HT-29 (cell line): ENCODE data around the gene PLXNB1. TPM values are rescaled to one million over a fixed set of nuclear protein-coding genes. Genes with fewer than 3 reads are reported as not detected.
"Not testable (repeated sequence)": the region's sequence is repeated elsewhere in the genome, so short reads cannot be mapped to it uniquely, and the experiment has no call there.

Experiments
- DNase-seq: peaks from one replicate; pipeline ENCODE4 v3.0.0-alpha.2; 2015; ENCODE audit warnings: low spot score
- total RNA-seq: library from RNA; depleted of rRNA; stranded (reverse); fragments of >200 nt; shearing (Covaris generic); gene quantifications from 2 replicates; pipeline ENCODE4 v1.2.3, GENCODE V29; 2014; rRNA removed

Gene PLXNB1, protein sequence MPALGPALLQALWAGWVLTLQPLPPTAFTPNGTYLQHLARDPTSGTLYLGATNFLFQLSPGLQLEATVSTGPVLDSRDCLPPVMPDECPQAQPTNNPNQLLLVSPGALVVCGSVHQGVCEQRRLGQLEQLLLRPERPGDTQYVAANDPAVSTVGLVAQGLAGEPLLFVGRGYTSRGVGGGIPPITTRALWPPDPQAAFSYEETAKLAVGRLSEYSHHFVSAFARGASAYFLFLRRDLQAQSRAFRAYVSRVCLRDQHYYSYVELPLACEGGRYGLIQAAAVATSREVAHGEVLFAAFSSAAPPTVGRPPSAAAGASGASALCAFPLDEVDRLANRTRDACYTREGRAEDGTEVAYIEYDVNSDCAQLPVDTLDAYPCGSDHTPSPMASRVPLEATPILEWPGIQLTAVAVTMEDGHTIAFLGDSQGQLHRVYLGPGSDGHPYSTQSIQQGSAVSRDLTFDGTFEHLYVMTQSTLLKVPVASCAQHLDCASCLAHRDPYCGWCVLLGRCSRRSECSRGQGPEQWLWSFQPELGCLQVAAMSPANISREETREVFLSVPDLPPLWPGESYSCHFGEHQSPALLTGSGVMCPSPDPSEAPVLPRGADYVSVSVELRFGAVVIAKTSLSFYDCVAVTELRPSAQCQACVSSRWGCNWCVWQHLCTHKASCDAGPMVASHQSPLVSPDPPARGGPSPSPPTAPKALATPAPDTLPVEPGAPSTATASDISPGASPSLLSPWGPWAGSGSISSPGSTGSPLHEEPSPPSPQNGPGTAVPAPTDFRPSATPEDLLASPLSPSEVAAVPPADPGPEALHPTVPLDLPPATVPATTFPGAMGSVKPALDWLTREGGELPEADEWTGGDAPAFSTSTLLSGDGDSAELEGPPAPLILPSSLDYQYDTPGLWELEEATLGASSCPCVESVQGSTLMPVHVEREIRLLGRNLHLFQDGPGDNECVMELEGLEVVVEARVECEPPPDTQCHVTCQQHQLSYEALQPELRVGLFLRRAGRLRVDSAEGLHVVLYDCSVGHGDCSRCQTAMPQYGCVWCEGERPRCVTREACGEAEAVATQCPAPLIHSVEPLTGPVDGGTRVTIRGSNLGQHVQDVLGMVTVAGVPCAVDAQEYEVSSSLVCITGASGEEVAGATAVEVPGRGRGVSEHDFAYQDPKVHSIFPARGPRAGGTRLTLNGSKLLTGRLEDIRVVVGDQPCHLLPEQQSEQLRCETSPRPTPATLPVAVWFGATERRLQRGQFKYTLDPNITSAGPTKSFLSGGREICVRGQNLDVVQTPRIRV (N-terminal part only)
- 194 and 209 TPM in 2 replicates for total RNA-seq

DNA sequence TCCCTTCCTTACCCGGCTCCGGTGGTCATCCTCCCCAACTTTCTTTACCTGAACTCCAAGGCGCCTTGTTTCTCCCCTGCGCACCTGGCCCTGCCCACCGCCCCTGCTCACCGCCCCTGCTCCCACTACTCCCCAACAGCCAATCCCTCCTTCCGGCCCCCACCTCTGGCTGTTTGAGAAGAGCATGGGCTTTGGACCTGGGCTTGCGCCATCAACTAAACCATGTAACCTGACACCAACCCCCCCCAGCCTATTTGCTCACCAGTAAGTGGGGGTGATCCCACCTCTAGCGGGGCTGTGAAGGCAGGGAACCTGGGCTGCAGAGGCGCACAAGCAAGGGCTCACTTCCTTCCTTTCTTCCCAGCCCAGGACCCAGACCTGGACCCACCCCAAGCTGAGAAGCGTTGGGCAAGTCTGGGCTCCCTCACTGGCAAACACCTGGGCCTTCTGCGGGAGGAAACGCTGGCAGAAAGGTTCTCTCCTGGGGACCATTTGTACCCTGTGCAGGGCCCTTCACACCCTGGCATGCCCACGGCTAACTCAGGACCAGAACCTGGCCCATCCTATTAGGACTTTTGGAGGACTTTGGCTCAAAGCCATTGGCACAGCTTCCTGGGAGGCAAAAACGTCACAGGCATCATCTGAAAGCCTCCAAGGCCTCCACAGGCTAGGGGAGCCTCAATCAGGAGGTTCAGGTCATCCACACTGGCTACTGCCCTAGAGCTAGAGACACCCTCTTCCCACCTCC, at the start of gene PLXNB1:
Gene PLXNB1 (minus strand): TSS at position 127 of the 748 bp plus-strand sequence. CDS start 5,475 bp downstream, outside the sequence.
- DNase-seq, result peak; percentile 79

DNA sequence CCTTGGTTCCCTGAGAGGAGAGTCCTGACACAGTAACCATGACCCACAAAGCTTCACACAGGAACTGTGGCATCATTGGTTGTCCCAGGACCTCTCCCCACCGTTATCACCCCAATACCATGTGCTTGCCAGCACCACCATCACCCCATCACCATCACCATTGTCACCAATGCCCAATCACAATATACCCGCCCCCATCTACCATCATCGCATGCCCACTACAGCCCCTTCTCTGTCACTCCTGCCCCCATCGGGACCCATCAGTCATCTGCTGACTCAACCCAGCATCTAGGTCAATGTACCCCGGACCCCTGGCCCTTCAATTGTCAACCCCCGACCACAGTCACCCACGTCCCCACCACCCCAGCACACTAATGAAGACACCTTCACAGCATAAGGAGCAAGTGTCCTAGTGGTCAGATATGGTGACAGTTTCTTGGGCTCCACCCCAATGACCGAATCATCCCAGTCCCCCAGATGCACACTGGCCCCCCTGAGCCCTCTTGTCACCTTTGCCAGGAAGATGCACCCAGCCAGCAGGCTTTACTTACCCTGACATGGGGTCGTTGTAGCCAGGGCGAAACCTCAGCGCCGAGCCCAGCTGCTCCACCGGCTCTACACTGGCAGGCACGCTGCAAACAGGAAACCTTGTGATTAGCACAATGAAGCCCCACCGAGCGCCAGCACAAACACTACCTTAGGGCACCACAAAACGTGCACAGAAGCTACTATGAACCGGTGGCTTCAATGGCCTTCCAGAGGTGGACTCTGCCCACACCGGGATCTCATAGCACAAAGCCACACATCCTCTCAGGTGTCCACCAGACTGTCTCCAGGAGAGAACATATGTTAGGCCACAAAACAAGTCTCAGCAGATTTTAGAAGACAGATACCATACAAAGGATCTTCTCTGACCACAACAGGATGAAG, 49.0 kb upstream of the PLXNB1 start:
- DNase-seq, result no peak

DNA sequence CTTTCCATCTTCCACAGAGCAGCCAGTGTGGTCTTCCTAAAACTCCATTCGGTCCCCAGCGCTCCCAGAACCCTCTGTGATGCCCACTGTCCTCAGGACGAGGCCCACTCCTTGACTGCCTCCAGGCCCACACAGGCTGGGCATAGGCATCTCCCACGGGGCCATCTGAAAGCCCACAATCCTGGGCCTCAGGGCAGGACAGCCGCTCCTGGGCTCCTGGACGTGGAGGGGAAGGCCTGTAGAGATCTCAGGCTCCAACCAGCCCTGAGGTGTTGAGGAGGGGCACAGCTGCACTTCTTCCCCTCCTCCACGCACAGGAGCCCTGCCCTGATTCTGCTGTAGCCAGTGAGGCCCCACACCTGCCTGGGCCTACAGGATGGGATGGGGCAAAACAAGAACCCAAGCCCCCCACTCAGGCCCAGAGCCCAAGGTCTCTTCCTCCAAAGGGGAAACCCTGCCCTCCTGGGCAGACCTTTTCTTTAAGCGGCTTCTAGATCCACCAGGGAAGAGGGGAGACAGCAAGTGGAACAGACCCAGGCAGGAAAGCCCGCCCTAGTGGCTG, 48.2 kb upstream of the PLXNB1 start:
- DNase-seq, result no peak

DNA sequence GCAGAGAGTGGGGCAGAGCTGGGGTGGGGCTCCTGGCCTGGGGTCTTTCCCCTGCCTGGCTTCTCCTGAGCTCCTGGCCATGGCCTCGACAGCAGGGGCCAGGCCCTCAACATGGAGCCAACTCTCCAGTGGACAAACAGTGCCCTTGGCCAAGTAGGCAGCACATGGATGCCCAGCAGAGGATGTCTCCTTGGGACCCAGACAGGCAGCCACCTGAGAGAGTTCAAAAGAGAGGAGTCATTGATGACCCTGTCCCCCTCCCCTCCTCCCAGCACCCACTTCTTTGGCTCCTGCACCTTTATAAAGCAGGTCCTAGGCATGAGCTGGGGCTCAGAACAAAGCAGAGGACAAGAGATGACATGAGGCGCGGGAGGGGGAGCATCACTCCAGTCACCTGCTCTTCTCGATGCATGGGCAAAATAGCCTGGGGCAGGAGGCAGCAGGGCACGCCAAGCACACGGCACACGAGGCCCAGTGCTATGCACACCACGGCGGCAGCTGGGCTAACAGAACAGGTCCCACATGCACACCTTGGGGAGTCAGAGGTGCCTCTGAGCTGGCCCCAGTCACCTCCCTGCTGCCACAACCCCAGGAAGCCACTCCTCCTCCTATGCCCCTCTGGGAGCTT, 46.7 kb upstream of the PLXNB1 start:
- DNase-seq, result no peak

DNA sequence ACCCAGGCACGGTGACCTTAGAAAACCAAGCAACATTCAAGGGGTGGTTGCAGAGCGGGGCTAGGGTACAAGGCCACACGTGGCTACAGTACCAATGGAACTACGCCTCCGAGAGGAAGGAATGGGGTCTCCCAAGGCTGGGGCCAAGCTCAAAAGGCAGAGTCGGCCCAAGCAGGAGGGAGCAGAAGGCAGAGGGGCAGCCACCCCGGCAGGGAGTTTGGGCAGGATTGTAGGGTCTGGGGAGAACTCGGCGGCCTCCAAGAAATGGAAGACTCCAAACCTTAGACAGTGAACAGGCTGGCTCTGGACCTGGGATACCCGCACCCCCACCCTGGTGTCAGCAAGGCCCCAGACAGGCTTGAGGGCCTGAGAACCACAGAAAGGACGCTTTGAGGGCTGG, 45.3 kb upstream of the PLXNB1 start:
- no peak for DNase-seq

DNA sequence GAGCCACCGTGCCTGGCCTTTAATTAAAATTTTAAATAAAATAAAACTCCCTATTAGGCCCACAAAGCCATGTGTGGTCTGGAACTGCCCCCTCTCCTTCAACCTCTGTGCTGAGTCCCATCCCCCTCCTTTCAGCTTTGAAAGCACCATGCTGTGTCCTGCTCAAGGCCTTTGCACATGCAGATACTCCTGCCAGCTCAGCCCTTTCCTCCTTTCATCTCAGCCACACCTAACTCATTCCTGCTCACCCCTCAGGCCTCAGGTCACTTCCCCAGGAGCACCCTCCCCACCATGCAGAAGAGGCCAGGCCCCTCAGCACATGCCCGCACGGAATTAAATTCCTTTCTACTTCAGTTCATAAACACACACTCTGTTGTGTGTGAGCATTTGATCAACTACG, 44.7 kb upstream of the PLXNB1 start:
- DNase-seq, result no peak

DNA sequence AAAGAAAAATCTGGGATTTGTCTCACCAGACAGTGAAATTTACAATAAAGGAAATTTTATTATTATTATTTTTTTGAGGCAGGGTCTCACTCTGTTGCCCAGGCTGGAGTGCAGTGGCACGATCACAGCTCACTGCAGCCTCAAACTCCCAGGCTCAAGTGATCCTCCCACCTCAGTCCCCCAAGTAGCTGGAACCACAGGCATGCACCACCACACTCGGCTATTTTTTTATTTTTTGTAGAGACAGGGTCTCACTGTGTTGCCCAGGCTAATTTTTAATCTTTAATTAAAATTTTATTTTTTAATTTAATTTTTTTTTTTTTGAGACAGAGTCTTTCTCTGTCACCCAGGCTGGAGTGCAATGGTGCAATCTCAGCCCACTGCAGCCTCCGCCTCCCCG, 44.1 kb upstream of the PLXNB1 start:
- DNase-seq, result not testable (repeated sequence)

DNA sequence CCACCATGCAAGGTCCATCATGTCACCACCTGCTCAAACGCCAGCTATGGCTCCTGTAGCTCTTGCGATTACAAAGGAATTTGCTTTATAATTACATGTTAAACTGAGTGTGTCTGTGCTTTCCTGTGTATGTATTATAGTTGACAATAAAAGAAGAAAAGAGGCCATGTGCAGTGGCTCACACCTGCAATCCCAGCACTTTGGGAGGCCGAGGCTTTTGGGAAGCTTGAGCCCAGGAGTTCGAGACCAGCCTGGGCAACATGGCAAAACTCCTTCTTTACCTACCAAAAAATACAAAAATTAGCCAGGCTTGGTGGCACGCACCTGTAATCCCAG, 43.7 kb upstream of the PLXNB1 start:
- DNase-seq, result no peak

DNA sequence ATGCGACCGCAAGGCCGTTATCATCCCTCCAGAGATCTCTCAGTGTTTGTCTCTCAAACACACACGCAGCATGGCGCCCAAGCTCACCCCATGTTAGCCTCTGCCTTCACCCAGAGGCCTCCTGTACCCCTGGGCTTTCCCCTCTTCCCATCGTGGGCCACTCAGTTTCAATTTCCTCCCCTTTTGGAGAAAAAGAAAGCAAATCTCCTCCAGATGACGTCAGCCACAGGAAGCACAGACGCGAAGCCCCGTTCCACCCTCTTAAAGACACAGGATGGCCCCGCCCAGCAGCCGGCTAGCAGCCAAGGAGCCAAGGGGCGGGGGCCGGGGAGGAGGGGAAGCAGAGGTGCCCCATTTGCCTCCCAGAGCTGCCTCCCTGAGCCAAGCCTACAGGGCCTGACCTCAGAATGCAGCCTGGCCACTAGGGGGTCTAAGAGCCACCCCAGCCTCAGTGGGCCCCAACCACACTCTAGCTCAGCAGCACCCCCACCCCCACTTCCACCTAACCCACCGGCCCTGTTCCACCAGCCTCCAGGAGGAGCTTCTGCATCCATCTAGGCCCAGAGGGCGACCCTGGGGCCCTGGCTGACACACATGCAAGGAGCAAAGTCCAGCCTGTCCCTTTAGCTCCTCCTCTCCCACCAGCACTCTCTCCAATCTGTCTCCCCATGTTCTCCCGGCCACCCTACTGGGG, 43.2 kb upstream of the PLXNB1 start:
- DNase-seq, result peak; percentile 89

DNA sequence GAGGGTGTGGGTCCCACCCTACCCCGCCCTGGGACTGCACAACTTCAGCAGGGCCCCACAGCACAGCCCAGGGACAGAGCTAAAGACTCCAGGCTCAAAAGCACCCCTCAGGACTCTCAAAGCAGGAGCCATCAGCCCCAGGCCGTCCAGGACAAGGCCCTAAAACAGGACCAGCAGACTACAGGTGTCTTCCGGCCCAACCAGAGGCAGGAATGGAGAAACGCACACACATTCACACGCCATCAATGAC, 42.7 kb upstream of the PLXNB1 start:
- DNase-seq, result no peak

DNA sequence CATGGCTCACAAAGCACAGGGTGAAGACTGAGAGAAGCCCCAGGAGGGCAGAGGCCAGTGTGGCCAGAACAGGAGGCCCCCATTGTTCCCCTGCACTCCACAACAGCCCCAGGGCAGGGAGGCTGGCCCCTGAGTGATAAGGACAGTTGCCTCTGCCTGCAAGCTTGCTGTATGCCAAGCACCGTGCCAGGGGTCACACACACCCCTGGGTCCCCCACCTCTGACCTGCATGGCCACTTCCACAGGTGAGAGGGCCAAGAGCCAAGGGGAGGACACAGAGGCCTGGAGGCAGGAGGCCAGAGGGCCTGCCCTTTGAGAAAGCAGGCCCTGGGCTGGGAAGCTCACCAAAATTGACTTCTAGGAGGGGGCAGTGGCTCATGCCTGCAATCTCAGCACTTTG, 40.4 kb upstream of the PLXNB1 start:
- no peak for DNase-seq

DNA sequence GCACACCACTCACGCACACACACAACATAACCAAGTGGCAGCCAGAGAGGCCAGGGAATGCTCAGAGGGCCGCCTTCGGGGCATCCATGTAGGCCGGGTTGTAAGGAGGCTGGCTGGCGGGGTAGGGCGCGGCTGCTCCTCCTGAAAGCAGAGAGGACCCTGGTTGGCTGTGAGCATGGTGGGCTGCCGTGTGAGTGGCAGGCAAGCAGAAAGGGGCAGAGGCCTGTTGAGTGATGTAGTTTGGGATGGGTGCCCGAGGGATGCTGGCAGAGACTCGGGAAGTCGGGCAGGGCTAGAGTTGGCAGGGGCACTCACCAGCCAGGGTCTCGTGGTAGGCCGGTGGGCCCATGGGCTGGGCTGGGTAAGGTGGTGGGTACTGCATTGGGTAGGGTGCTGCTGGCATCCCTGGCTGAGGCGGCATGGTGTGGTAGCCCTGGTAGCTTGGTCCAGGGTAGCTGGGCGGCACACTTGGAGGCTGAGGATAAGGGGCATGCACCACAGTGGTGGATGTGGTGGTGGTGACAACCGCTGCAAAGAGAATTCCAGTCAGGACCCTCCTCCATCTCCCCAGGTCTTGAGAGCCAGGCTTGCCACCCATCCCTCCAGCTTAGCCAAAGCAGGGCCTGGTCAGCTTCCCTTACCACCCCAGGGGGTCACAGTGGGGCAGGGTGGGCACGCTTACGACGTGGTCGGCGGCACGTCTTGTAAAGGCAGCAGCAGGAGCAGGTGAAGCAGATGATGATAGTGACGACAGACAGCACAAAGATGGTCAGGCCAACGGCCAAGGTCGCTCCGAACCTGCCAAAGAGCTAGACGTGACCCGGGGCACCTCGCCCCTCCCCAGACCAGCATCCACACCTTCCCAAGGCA, 39.4 kb upstream of the PLXNB1 start:
- DNase-seq, result no peak

DNA sequence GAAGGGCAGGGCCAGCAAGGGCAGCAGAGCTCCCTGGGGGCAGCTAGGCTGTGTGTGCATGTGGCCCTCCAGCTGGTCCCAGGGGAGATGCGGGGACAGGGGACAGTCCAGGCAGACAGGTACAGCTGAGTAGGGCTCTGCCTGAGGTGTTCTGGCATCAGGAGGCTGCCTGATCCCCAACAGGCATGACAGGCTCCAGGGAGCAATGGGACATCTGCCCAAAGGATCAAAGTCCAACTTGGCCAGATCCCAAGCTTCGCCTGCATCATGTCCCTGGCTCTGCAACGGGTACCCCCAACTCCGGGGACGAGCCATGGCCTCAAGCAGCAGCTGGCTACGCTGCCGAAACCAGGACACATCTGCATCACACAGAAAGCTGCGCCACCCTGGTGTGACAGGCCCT, 38.4 kb upstream of the PLXNB1 start:
- peak; percentile 36 for DNase-seq

DNA sequence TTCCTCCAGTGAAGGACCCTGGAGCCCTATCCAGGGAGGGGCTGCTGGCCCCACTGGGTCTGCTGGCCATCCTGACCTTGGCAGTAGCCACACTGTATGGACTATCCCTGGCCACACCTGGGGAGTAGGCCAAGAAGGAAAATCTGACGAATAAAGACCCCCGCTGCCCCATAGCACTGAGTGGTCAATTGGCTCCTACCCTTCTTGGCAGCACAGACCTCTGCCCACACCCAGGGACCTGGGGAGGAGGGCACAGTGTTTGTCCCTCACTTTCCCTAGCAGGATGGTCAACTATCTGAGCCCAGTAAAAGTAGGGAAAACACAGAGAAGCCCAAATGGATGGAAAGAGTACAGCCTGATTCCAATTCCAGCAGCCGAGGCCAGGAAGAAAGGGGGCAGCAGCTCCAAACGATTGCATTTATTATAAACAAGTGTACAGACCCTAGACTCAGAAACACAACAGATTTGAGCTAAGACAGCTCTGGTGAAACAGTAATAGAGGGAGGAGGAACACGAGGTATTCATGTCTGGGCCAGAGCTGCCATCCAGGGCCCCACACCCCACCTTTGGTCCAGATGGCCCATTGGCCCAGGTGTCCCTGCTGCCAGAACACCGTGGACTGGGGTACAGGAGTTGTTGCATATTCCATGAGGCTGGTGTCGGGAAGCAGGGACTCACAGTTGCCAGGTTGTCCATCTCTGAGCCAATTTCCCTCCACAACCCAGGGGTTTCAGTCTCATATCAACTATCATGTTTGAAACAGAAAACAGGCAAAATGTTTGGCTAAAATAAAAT, 37.8 kb upstream of the PLXNB1 start:
- DNase-seq, result no peak

DNA sequence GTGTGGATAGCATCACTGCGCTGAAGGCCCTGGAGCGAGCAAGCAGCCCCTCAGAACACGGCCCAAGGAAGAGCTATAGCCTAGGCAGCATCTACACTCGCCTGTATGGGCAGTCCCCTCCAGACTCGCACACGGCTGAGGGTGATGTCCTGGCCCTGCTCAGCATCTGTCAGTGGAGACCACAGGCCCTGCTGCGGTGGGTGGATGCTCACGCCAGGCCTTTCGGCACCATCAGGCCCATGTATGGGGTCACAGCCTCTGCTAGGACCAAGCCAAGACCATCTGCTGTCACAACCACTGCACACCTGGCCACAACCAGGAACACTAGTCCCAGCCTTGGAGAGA, 37.2 kb upstream of the PLXNB1 start:
- no peak for DNase-seq

DNA sequence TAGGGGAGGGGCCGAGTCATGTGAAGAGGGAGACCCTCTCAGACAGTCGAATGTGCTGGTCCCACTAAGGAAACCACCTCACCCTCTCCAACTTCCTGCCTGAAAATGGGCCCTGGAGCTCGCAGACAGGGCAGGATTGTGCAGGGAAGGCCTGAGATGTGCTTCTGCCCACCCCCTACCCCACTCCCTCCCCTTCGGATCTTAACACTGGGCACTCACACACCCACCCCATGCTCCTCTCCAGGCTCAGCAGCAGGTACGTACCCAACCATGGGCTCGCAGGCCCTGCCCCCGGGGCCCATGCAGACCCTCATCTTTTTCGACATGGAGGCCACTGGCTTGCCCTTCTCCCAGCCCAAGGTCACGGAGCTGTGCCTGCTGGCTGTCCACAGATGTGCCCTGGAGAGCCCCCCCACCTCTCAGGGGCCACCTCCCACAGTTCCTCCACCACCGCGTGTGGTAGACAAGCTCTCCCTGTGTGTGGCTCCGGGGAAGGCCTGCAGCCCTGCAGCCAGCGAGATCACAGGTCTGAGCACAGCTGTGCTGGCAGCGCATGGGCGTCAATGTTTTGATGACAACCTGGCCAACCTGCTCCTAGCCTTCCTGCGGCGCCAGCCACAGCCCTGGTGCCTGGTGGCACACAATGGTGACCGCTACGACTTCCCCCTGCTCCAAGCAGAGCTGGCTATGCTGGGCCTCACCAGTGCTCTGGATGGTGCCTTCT, 36.7 kb upstream of the PLXNB1 start:
- peak; percentile 30 for DNase-seq
